Endodermal cell (in vitro differentiated cells): ENCODE results near the gene SLC4A8. TPM values are rescaled to one million over a fixed set of nuclear protein-coding genes. Genes with fewer than 3 reads are reported as not detected.

ENCODE experiments used
- DNase-seq: peaks from one replicate; pipeline ENCODE4 v3.0.0-alpha.2; 2017
- H3K27ac ChIP-seq: 2 replicates; pipeline ENCODE4 v1.5.1; 2013; ENCODE audit warnings: mild to moderate bottlenecking, low read depth, low read length, moderate library complexity
- H3K27me3 ChIP-seq: 2 replicates; pipeline ENCODE4 v1.6.1; 2013; ENCODE audit warnings: mild to moderate bottlenecking, low read length, moderate library complexity; ENCODE audit not compliant: insufficient read depth, control insufficient read depth, poor library complexity, severe bottlenecking
- H3K36me3 ChIP-seq: 2 replicates; pipeline ENCODE4 v1.7.0; 2013; ENCODE audit warnings: mild to moderate bottlenecking, low read length, moderate library complexity; ENCODE audit not compliant: control insufficient read depth, insufficient read depth
- H3K4me1 ChIP-seq: one replicate; pipeline ENCODE4 v1.7.0; 2013; ENCODE audit warnings: low read length; ENCODE audit not compliant: control insufficient read depth, insufficient read depth
- H3K4me3 ChIP-seq: 2 replicates; pipeline ENCODE4 v1.5.1; 2013; ENCODE audit warnings: mild to moderate bottlenecking, low read length, moderate library complexity
- H3K9ac ChIP-seq: 2 replicates; pipeline ENCODE4 v1.6.1; 2013; ENCODE audit warnings: mild to moderate bottlenecking, low read length, moderate library complexity; ENCODE audit not compliant: poor library complexity, severe bottlenecking; ENCODE audit errors: extremely low read depth
- H3K9me3 ChIP-seq: 2 replicates; pipeline ENCODE4 v1.6.1; 2013; ENCODE audit warnings: mild to moderate bottlenecking, low read length, moderate library complexity; ENCODE audit not compliant: control insufficient read depth
- H3K27ac Mint-ChIP-seq: 2 replicates; pipeline ENCODE4 v1.8.0; 2020; ENCODE audit warnings: mixed read lengths
- H3K27me3 Mint-ChIP-seq: 2 replicates; pipeline ENCODE4 v1.8.0; 2021; ENCODE audit warnings: mild to moderate bottlenecking, mixed read lengths; ENCODE audit not compliant: insufficient read depth
- H3K36me3 Mint-ChIP-seq: 2 replicates; pipeline ENCODE4 v1.8.0; 2020; ENCODE audit warnings: low read depth, mixed read lengths
- H3K4me1 Mint-ChIP-seq: 2 replicates; pipeline ENCODE4 v1.8.0; 2020; ENCODE audit warnings: mixed read lengths
- H3K4me3 Mint-ChIP-seq: 2 replicates; pipeline ENCODE4 v1.8.0; 2020; ENCODE audit warnings: mild to moderate bottlenecking, moderate library complexity, mixed read lengths
- H3K9me3 Mint-ChIP-seq: 2 replicates; pipeline ENCODE4 v1.8.0; 2020; ENCODE audit warnings: mild to moderate bottlenecking, mixed read lengths
- WGBS, 2 experiments: methylation state at CpG; one replicate each; pipeline versions ENCODE4 v1.1.5 to v1.1.7; 2013; ENCODE audit warnings: missing lambda C conversion rate in 2 of 2, mixed read lengths in 1 of 2; ENCODE audit not compliant: insufficient coverage in 1 of 2, insufficient read length in 1 of 2; 5-methylcytosine and 5-hydroxymethylcytosine counted together
- total RNA-seq, 2 donors: library from RNA; stranded (reverse); fragmentation: NEBNext Ultra II Directional in 1 of 2; extraction: Animal tissue kit (Norgen Biotek cat#: 25700) in 1 of 2; gene quantifications; 2 replicates in 1 of 2; 3 replicates in 1 of 2; pipeline ENCODE4 v1.2.1, GENCODE V29; 2021
- TF ChIP-seq, protein P1 (sequence below): fragments of 200-600 bp; sonication (generic); conservative IDR thresholded peaks from 2 replicates; pipeline ENCODE4 v1.5.0; 2021; ENCODE audit warnings: antibody characterized with exemption, mild to moderate bottlenecking

SLC4A8 gene
- total RNA-seq, 2 donors from 2014 or later: 25.8 to 26.4 TPM

DNA sequence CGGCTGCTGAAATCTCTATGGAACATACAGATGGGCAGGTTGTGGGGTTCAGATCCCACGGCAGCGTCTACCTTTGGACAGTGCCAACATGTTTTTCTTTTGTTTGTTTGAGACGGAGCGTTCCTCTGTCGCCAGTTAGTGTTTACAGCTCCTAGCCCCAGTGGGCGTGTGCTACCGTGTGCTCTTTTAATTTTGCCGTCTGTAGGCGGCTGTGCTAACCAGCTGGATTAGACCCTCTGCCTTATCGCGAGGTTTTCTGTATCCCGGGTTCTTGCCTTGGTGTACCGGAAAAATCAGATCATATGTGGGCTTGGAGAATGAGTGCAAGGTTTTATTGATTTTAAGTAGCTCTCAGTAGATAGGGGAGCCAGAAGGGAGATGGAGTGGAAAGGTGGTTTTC lies 23.6 kb upstream of the SLC4A8 start:
- Histone ChIP-seq H3K36me3 (no peaks in the 10 kb centered on the region), H3K27ac (no peak overlapping the region), H3K4me3 (no peak overlapping the region), H3K9me3 (no peaks in the 10 kb centered on the region), H3K27me3 (no peaks in the 10 kb centered on the region), H3K9ac (no peak overlapping the region), H3K4me1 (peaks cover 3% of the 10 kb centered on the region)
- 93 to 95% methylated on average over 12 to 14 of the region's 14 CpGs for whole genome bisulfite sequencing, 2 experiments
- Mint-ChIP-seq H3K4me3 (no peak overlapping the region), H3K36me3 (no peaks in the 10 kb centered on the region), H3K27ac (no peak overlapping the region), H3K9me3 (no peaks in the 10 kb centered on the region), H3K4me1 (peaks cover 19% of the 10 kb centered on the region), H3K27me3 (no peaks in the 10 kb centered on the region)
- TF ChIP-seq, protein P1, sequence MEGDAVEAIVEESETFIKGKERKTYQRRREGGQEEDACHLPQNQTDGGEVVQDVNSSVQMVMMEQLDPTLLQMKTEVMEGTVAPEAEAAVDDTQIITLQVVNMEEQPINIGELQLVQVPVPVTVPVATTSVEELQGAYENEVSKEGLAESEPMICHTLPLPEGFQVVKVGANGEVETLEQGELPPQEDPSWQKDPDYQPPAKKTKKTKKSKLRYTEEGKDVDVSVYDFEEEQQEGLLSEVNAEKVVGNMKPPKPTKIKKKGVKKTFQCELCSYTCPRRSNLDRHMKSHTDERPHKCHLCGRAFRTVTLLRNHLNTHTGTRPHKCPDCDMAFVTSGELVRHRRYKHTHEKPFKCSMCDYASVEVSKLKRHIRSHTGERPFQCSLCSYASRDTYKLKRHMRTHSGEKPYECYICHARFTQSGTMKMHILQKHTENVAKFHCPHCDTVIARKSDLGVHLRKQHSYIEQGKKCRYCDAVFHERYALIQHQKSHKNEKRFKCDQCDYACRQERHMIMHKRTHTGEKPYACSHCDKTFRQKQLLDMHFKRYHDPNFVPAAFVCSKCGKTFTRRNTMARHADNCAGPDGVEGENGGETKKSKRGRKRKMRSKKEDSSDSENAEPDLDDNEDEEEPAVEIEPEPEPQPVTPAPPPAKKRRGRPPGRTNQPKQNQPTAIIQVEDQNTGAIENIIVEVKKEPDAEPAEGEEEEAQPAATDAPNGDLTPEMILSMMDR: no peak
- DNase-seq: peak; percentile 40

DNA sequence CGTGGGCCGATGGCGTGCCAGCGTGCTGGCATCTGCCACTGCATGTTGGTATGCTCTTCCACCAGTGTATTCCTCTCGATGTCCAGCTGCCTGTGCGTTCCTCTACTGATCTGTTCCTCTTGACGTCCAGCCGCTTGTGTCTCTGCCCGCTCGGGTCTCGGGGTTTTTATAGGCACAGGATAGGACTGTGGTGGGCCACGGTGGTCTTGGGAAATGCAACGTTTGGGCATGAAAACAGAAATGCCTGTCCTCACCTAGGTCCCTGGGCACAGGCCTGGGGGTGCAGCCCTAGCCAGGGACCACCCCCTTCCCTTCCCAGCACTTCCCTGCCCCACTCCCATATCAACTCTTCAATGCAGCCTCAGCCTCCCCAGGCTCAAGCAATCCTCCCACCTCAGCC lies 23.1 kb upstream of the SLC4A8 start:
- DNase-seq: peak; percentile 29
- Mint-ChIP-seq H3K4me3 (no peak overlapping the region), H3K27ac (no peak overlapping the region), H3K27me3 (no peaks in the 10 kb centered on the region), H3K4me1 (peaks cover 17% of the 10 kb centered on the region), H3K9me3 (no peaks in the 10 kb centered on the region), H3K36me3 (no peaks in the 10 kb centered on the region)
- no peak overlapping the region for H3K9ac ChIP-seq
- WGBS, 2 experiments: 93 to 97% methylated on average over 13 of the region's 13 CpGs
- TF ChIP-seq, protein P1: no peak
- no peaks in the 10 kb centered on the region for H3K9me3 ChIP-seq
- no peaks in the 10 kb centered on the region for H3K36me3 ChIP-seq
- no peak overlapping the region for H3K27ac ChIP-seq
- peaks cover 3% of the 10 kb centered on the region for H3K4me1 ChIP-seq
- no peaks in the 10 kb centered on the region for H3K27me3 ChIP-seq
- no peak overlapping the region for H3K4me3 ChIP-seq

DNA sequence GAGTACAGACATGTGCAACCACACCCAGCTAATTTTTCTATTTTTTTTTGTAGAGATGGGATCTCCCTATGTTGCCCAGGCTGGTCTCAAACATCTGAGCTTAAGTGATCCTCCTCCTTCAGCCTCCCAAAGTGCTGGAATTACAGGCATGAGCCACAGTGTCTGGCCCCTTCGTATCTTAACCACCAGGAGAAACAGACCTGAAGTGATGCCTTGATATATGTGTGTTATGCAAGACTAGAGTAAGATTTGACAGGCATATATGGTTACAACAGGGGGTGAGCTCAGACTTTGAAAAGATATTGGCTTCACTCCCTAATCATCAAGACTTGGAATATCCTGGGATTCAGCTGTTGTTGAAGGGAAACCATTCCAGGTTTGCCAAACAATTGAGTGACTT lies 22.7 kb upstream of the SLC4A8 start:
- WGBS, 2 experiments: 0% methylated on average over 1 of the region's 1 CpG; no CpG with 5 or more reads in 1 of the 2 experiments
- no peaks in the 10 kb centered on the region for H3K36me3 Mint-ChIP-seq
- Histone ChIP-seq H3K36me3 (no peaks in the 10 kb centered on the region), H3K9me3 (no peaks in the 10 kb centered on the region), H3K9ac (no peak overlapping the region), H3K4me3 (no peak overlapping the region), H3K27me3 (no peaks in the 10 kb centered on the region), H3K4me1 (peaks cover 3% of the 10 kb centered on the region), H3K27ac (no peak overlapping the region)
- H3K4me3 Mint-ChIP-seq: no peak overlapping the region
- no peak overlapping the region for H3K27ac Mint-ChIP-seq
- TF ChIP-seq, protein P1: no peak
- H3K27me3 Mint-ChIP-seq: no peaks in the 10 kb centered on the region
- peak; percentile 20 for DNase-seq
- H3K4me1 Mint-ChIP-seq: peaks cover 17% of the 10 kb centered on the region
- H3K9me3 Mint-ChIP-seq: no peaks in the 10 kb centered on the region
